ENCODE results near the gene ST3GAL2.
"Not testable (repeated sequence)": the region's sequence is repeated elsewhere in the genome, so short reads cannot be mapped to it uniquely, and the experiment has no call there.

Gene ST3GAL2

DNA sequence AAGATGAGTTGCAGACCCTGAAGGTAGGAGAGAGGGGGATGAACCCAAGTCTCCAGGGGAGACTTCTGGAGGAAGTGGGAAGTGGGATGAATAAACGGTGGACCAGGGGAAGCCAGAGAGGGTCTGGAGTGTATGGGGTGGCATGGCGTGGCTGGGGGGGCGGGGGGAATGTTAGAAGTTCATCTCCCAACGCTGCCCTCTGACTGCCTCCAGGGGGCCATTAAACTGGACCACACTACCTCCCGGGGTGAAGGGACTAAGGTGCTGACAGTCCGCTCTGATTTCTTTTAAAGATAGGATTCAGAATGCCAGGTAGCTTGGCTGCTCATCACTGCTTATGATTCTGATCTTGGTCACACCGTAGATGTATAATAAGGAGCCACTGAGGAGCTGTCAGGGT, 21.2 kb downstream of the ST3GAL2 start:
- DNase-seq (ENCODE audit: low read depth, low spot score): no peak

DNA sequence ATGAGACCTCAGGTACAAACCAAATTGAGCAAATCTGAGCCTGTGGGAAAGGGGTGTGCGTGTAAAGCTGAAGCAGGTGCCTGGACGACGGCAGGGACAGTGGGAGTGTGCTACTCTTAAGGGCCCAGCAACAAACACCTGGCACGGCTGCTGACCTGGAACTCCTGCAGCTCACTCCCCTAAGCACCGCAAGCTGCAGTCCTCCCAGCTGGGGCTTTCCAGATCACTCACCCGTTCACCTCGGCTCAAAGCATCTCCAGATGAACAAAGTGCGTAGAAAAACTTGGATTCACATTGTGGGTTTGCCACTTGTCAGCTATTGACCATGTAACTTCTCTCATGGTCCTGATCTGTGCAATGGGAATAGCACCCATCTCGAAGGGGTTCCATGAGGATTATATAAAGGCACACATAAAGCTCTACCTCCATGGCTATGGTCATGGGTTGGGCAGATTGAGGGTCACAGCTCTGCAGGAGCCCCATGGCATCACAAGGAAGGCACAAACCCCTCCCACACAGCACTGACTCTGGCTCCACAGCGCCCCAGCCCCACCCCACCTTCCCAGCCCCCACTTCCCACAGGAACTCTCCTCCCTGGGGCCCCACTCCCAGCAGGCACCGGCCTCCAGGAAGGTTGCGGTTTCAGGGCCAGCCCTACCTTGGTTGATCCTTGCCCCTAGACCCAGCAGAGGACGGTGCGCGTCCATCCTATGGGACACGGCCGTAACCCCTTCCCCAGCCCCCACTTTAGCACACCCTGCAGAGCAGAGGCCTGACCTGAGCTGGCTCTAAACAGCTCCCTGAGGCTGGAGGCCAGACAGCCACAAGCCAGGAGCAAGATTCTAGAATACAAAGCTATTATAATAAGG, 21.9 kb downstream of the ST3GAL2 start:
- no peak for DNase-seq (ENCODE audit: low read depth, low spot score)

- DNase-seq (ENCODE audit: low read depth, low spot score): not testable (repeated sequence)
These were observed 25.3 kb downstream of the ST3GAL2 start for GRCh38 chr16:70413572-70413971.

DNA sequence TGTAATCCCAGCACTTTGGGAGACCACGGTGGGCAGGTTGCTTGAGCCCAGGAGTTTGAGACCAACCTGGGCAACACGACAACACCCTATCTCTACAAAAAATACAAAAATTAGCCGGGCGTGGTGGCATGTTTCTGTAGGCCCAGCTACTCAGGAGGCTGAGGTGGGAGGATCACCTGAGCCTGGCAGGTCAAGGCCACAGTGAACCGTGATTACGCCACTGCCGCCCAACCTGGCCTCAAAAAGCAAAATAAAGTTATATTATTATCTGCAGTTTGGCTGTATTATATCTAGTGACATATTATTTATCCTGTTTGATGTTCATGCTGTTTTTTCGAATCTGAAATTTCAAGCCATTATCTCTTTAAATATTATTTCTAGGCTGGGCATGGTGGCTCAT, 26.5 kb downstream of the ST3GAL2 start:
- no peak for DNase-seq (ENCODE audit: low read depth, low spot score)

GRCh38 chr16:70410734-70411133, 28.2 kb downstream of the ST3GAL2 start:
- DNase-seq (ENCODE audit: low read depth, low spot score): no peak

DNA sequence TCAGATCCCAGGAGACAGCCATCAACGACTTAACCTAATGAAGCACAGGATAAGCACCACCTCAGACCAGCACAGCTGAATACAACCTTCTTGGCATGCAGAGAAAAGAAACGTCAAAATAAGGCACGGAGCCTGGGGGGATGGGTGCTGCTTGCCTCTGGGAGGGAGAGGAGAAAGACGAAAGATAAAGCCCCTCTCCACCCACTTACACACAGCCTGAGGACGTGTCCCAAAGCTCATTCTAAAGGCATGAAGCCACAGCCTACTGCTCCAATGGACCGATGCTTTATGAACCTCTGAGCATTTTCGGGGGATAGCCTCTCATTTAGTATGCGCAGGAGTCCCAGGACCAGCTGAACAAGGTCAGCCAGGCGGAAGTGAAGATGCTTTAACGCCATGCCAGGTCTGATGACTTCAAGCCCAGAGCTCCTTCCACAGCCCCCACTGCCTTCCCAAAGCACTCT, 31.1 kb downstream of the ST3GAL2 start:
- no peak for DNase-seq (ENCODE audit: low read depth, low spot score)

DNA sequence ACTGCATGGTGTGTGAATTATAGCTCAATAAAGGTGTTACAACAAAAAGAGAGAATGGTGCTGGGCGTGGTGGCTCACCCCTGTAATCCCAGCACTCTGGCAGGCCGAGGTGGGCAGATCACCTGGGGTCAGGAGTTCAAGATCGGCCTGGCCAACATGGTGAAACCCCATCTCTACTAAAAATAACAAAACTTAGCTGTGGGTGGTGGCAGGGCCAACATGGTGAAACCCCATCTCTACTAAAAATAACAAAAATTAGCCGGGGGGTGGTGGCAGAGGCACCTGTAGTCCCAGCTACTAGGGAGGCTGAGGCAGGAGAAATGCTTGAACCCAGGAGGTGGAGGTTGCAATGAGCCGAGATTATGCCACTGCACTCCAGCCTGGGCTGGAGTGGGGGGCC, 32.8 kb downstream of the ST3GAL2 start:
- DNase-seq (ENCODE audit: low read depth, low spot score): not testable (repeated sequence)

- no peak for DNase-seq (ENCODE audit: low read depth, low spot score)
These were observed 35.8 kb downstream of the ST3GAL2 start for GRCh38 chr16:70402916-70403659.

GRCh38 chr16:70399951-70400350, 38.9 kb downstream of the ST3GAL2 start:
- DNase-seq (ENCODE audit: low read depth, low spot score): no peak

DNA sequence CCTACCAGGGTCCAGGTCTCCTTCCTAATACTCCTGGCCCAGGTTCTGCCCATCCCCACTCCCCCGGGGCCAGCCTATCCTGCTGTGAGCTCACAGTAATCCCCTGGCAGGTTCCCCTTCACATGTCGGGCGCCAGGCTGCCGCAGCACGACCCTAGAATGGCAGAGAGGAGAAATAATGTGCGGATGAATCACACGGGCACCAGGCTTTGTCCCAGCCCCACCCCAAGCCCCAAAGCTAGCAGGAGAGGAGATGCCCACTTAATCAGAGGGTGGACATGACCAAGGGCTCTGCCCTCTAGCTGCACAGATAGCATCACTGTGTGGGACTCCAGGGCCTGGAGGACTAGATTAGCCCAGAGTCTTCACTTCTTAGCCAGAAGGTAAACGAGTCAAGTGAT, 39.5 kb downstream of the ST3GAL2 start:
- DNase-seq (ENCODE audit: low read depth, low spot score): no peak

GRCh38 chr16:70398177-70398743, 40.6 kb downstream of the ST3GAL2 start:
- DNase-seq (ENCODE audit: low read depth, low spot score): no peak

DNA sequence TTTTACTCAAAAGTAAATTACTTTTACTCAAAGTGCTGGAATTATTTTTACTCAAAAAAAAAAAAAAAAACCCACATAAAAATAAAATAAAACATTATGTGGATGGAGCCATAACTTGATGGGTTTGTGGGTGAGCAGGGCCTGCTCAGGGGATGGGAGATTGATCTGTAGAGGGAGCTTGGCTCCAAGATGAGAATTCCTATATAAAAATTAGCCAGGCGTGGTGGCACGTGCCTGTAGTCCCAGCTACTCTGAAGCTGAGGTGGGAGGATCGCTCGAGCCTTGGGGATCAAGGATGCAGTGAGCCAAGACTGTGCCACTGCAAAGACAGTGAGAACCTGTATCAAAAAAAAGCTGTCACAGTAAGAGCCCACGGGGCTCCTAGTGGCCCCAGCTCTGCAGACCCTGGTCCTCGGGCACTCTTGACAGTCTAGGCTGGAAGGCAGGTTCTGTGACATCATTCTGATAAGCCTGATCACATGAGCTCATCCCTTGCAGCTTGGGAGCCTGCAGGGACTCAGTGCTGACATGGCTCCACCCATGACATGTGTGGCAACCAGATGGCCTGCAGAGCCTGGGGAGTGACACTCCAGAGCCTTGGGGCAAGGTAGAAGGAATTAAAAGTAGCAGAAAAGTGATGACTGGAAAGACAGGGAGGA, 42.5 kb downstream of the ST3GAL2 start:
- DNase-seq (ENCODE audit: low read depth, low spot score): no peak

- peak; percentile 25 for DNase-seq (ENCODE audit: low read depth, low spot score)
These were observed 43.5 kb downstream of the ST3GAL2 start for GRCh38 chr16:70395345-70395901.

- no peak for DNase-seq (ENCODE audit: low read depth, low spot score)
These were observed 44.0 kb downstream of the ST3GAL2 start for GRCh38 chr16:70394853-70395252.

GRCh38 chr16:70393662-70394061, 45.2 kb downstream of the ST3GAL2 start:
- DNase-seq (ENCODE audit: low read depth, low spot score): no peak

DNA sequence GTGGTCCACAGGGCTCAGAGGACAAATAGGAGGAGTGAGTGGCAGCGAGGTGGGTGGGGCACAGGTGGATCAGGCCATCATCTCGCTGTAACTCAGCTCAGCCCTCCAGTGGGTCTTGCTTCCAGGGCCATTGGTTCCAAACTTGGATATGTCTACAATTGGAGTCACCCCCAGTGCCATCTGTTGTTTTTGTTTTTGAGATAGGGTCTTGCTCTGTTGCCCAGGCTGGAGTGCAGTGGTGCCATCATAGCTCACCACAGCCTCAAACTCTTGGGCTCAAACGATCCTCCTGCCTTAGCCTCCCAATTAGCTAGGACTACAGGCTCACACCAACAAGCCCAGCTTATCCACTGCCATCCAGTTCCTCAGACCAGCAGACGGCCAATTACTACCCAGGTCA, 46.3 kb downstream of the ST3GAL2 start:
- no peak for DNase-seq (ENCODE audit: low read depth, low spot score)

GRCh38 chr16:70391881-70392481, 46.9 kb downstream of the ST3GAL2 start:
- DNase-seq (ENCODE audit: low read depth, low spot score): no peak

GRCh38 chr16:70391446-70391845, 47.5 kb downstream of the ST3GAL2 start:
- no peak for DNase-seq (ENCODE audit: low read depth, low spot score)

- DNase-seq (ENCODE audit: low read depth, low spot score): no peak
These were observed 48.1 kb downstream of the ST3GAL2 start for GRCh38 chr16:70390774-70391173.

GRCh38 chr16:70388006-70388680, 50.8 kb downstream of the ST3GAL2 start:
- no peak for DNase-seq (ENCODE audit: low read depth, low spot score)

All from activated naive CD8-positive, alpha-beta T cell treated with anti-CD3 and anti-CD28 coated beads, Interleukin-2, amount 50 U/mL, for 16 hours (primary cell).